ENCODE measurements around the gene ARMC5. TPM values are rescaled to one million over a fixed set of nuclear protein-coding genes. Genes with fewer than 3 reads are reported as not detected.

Gene ARMC5
- total RNA-seq, 1 experiment from 2014 or later = 11.8 TPM

DNA sequence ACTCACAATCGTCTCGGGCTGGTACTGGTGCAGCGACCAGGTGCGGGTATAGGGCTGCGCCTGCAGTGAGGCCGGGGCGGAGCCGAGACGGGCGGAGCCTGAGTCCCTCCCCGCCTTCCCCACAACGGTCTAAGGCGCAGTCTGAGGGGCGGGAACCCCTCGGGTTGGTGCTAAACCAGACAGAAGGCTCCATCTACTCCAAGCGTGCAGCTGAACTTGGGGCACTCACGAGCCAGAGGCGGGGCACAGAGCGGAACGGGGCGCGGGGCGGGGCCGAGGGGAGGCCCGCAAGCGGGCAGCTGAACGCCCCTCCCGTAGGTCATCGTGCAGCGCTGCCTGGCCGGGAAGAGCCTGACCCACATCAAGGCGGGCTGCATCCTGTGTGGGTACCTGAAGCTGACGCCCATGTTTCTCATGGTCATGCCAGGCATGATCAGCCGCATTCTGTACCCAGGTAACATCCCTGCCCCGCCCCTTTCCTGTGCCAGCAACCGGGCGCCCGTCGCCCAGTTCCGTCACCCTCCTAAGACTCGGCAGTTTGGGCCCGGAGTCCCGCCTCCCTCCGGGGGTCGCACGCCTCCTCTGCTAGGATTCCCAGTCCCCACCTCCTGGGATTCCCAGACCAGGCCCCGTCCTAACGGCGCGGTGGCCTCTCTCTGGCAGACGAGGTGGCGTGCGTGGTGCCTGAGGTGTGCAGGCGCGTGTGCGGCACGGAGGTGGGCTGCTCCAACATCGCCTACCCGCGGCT is 28.6 kb downstream of the ARMC5 start:
- no peak overlapping the region for H2AFZ ChIP-seq (ENCODE audit: low read depth, low read length, poor library complexity, severe bottlenecking)
- ChIA-PET RAD21 (ENCODE audit: low non-redundant PET in 1 of 2, low total read pairs in 2 of 2, uncharacterized antibody in 2 of 2, unreplicated experiment in 2 of 2) (no interaction called here), CTCF (interaction anchor here (1.4 kb wide), 1 partner anchor 15 kb away, joined by 3 read pairs; no protein-coding TSS in a partner anchor), POLR2A (no interaction called here)
- BruUV-seq (replicated peaks) = no TSS peak
- H4K20me1 ChIP-seq (ENCODE audit: insufficient read depth) = no peaks in the 10 kb centered on the region
- TF ChIP-seq POLR2AphosphoS5 (IDR thresholded peaks at IDR 0.05; ENCODE audit: low read depth, low read length) (peak; percentile 58; the same call in 1 of the 2 replicates), CTCF (IDR thresholded peaks at IDR 0.05 in 2 of 3, conservative IDR thresholded peaks at IDR 0.05 in 1 of 3; ENCODE audit: borderline replicate concordance in 1 of 3, insufficient read depth in 1 of 3, low read depth in 2 of 3, low read length in 2 of 3) (no peak)
- no peaks in the 10 kb centered on the region for H3K79me2 ChIP-seq (ENCODE audit: insufficient read depth, low read length)
- peak overlapping the region; percentile 97 for H3K4me2 ChIP-seq (ENCODE audit: low read length)
- peaks cover 7 to 20% of the 10 kb centered on the region in 2 experiments; a peak in 3 of 4 replicates for H3K4me1 ChIP-seq (ENCODE audit: control insufficient read depth in 1 of 2, insufficient read depth in 2 of 2, low read length in 2 of 2)
- peak overlapping the region; percentile 54 for H3K9ac ChIP-seq (ENCODE audit: low read length)
- intact Hi-C loops (cut with micrococcal nuclease) = no loop called here
- peak overlapping the region; percentile 54 to 59 for H3K4me3 ChIP-seq (replicated peaks in 1 of 2; ENCODE audit: low read depth in 1 of 2, low read length in 2 of 2)
- no peaks in the 10 kb centered on the region for H3K9me2 ChIP-seq (ENCODE audit: insufficient read depth)
- no peaks in the 10 kb centered on the region for H3K27me3 ChIP-seq (ENCODE audit: insufficient read depth, low read length)
- peak overlapping the region; percentile 28; the same call in 1 of the 2 replicates for H3K27ac ChIP-seq (ENCODE audit: low read depth, low read length)
- DNase-seq (ENCODE audit: low read depth, low spot score) (no peak), ATAC-seq (peak; percentile 95)
- H3K9me3 ChIP-seq (ENCODE audit: control insufficient read depth in 1 of 2, insufficient read depth in 1 of 2, low read depth in 1 of 2, low read length in 2 of 2) = no peaks in the 10 kb centered on the region
- H3K36me3 ChIP-seq (ENCODE audit: control insufficient read depth in 1 of 2, insufficient read depth in 2 of 2, low read length in 2 of 2) = no peaks in the 10 kb centered on the region; a peak in 2 of 4 replicates

GRCh38 chr16:31488468-31489297 is 29.4 kb downstream of the ARMC5 start:
- no peak overlapping the region for H3K4me3 ChIP-seq (replicated peaks in 1 of 2; ENCODE audit: low read depth in 1 of 2, low read length in 2 of 2)
- H3K36me3 ChIP-seq (ENCODE audit: control insufficient read depth in 1 of 2, insufficient read depth in 2 of 2, low read length in 2 of 2) = peaks cover 0 to 4% of the 10 kb centered on the region in 2 experiments; a peak in 2 of 4 replicates
- H3K9ac ChIP-seq (ENCODE audit: low read length) = no peak overlapping the region
- BruUV-seq (replicated peaks) = no TSS peak
- H3K9me2 ChIP-seq (ENCODE audit: insufficient read depth) = no peaks in the 10 kb centered on the region
- intact Hi-C loops (cut with micrococcal nuclease) = no loop called here
- peaks cover 7 to 20% of the 10 kb centered on the region in 2 experiments; a peak in 3 of 4 replicates for H3K4me1 ChIP-seq (ENCODE audit: control insufficient read depth in 1 of 2, insufficient read depth in 2 of 2, low read length in 2 of 2)
- H3K4me2 ChIP-seq (ENCODE audit: low read length) = peak overlapping the region; percentile 97; the same call in 1 of the 2 replicates
- no peaks in the 10 kb centered on the region for H3K9me3 ChIP-seq (ENCODE audit: control insufficient read depth in 1 of 2, insufficient read depth in 1 of 2, low read depth in 1 of 2, low read length in 2 of 2)
- H3K79me2 ChIP-seq (ENCODE audit: insufficient read depth, low read length) = no peaks in the 10 kb centered on the region
- ChIA-PET CTCF (interaction anchor here (0.6 kb wide), 1 partner anchor 468 kb away, joined by 3 read pairs; no protein-coding TSS in a partner anchor), POLR2A (no interaction called here), RAD21 (ENCODE audit: low non-redundant PET in 1 of 2, low total read pairs in 2 of 2, uncharacterized antibody in 2 of 2, unreplicated experiment in 2 of 2) (no interaction called here)
- ATAC-seq (no peak), DNase-seq (ENCODE audit: low read depth, low spot score) (no peak)
- no peaks in the 10 kb centered on the region for H4K20me1 ChIP-seq (ENCODE audit: insufficient read depth)
- TF ChIP-seq POLR2AphosphoS5 (IDR thresholded peaks at IDR 0.05; ENCODE audit: low read depth, low read length) (peak; percentile 1; the same call in 1 of the 2 replicates), POLR2A (IDR thresholded peaks at IDR 0.05; ENCODE audit: borderline replicate concordance, extremely low read depth, insufficient read depth, insufficient read length) (no peak), SIN3A (IDR thresholded peaks at IDR 0.05; ENCODE audit: low read depth) (no peak), YY1 (IDR thresholded peaks at IDR 0.05; ENCODE audit: extremely low read depth, insufficient replicate concordance, low read depth, low read length) (no peak), ZFX (IDR thresholded peaks at IDR 0.05) (no peak), TCF7L2 (IDR thresholded peaks at IDR 0.05; ENCODE audit: borderline replicate concordance, extremely low read depth, insufficient read depth, insufficient read length) (no peak), CEBPB (IDR thresholded peaks at IDR 0.05; ENCODE audit: low read depth) (no peak)
- TF ChIP-seq, protein P1, sequence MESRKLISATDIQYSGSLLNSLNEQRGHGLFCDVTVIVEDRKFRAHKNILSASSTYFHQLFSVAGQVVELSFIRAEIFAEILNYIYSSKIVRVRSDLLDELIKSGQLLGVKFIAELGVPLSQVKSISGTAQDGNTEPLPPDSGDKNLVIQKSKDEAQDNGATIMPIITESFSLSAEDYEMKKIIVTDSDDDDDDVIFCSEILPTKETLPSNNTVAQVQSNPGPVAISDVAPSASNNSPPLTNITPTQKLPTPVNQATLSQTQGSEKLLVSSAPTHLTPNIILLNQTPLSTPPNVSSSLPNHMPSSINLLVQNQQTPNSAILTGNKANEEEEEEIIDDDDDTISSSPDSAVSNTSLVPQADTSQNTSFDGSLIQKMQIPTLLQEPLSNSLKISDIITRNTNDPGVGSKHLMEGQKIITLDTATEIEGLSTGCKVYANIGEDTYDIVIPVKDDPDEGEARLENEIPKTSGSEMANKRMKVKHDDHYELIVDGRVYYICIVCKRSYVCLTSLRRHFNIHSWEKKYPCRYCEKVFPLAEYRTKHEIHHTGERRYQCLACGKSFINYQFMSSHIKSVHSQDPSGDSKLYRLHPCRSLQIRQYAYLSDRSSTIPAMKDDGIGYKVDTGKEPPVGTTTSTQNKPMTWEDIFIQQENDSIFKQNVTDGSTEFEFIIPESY (IDR thresholded peaks at IDR 0.05; ENCODE audit: extremely low read depth, insufficient replicate concordance, low read length) = no peak
- H3K27me3 ChIP-seq (ENCODE audit: insufficient read depth, low read length) = no peaks in the 10 kb centered on the region
- no peak overlapping the region; the same call in 1 of the 2 replicates for H3K27ac ChIP-seq (ENCODE audit: low read depth, low read length)
- no peak overlapping the region for H2AFZ ChIP-seq (ENCODE audit: low read depth, low read length, poor library complexity, severe bottlenecking)

Measured in HCT116 (cell line).